GM06990 (cell line): ENCODE data around the gene VTI1A.

ENCODE experiments used
- DNase-seq: peaks from one replicate; pipeline ENCODE4 v3.0.0-alpha.2; 2011; ENCODE audit not compliant: insufficient read length; ENCODE audit errors: extremely low read depth
- H3K27me3 ChIP-seq: replicated peaks from 2 replicates; pipeline ENCODE4 v1.6.0; 2011; ENCODE audit warnings: low read length; ENCODE audit not compliant: control insufficient read depth, insufficient read depth
- H3K36me3 ChIP-seq: 2 replicates; pipeline ENCODE4 v1.5.1; 2011; ENCODE audit warnings: low read length; ENCODE audit not compliant: control insufficient read depth, insufficient read depth
- H3K4me3 ChIP-seq: replicated peaks from 2 replicates; pipeline ENCODE4 v1.5.1; 2011; ENCODE audit warnings: low read depth, mild to moderate bottlenecking, control low read depth, low read length
- CTCF ChIP-seq: IDR thresholded peaks from 2 replicates; pipeline ENCODE4 v1.5.1; 2011; ENCODE audit warnings: low read length, control low read depth, mild to moderate bottlenecking, inconsistent platforms; ENCODE audit not compliant: insufficient read depth, poor library complexity, severe bottlenecking

Gene VTI1A

GRCh38 chr10:112554263-112554662 is 107.2 kb downstream of the VTI1A start:
- H3K27me3 ChIP-seq = no peaks in the 10 kb centered on the region
- no peak overlapping the region for H3K4me3 ChIP-seq
- no peak for TF ChIP-seq CTCF
- no peak for DNase-seq
- no peaks in the 10 kb centered on the region for H3K36me3 ChIP-seq

- TF ChIP-seq CTCF = no peak
- DNase-seq = no peak
Observed at GRCh38 chr10:112557197-112557596, 110.2 kb downstream of the VTI1A start.

GRCh38 chr10:112558476-112559142 is 111.6 kb downstream of the VTI1A start:
- Histone ChIP-seq H3K36me3 (no peaks in the 10 kb centered on the region), H3K27me3 (no peaks in the 10 kb centered on the region), H3K4me3 (no peak overlapping the region)
- TF ChIP-seq CTCF = no peak
- no peak for DNase-seq

More at GRCh38 chr10:112557197-112557596, 110.2 kb downstream of the VTI1A start:
- Histone ChIP-seq H3K4me3 (no peak overlapping the region), H3K27me3 (no peaks in the 10 kb centered on the region), H3K36me3 (no peaks in the 10 kb centered on the region)

GRCh38 chr10:112559349-112559748 is 112.3 kb downstream of the VTI1A start:
- Histone ChIP-seq H3K27me3 (no peaks in the 10 kb centered on the region), H3K36me3 (no peaks in the 10 kb centered on the region), H3K4me3 (no peak overlapping the region)
- no peak for DNase-seq
- TF ChIP-seq CTCF = no peak

- no peak for DNase-seq
- TF ChIP-seq CTCF = no peak
- Histone ChIP-seq H3K27me3 (no peaks in the 10 kb centered on the region), H3K36me3 (no peaks in the 10 kb centered on the region), H3K4me3 (no peak overlapping the region)
Observed at GRCh38 chr10:112562122-112562521, 115.1 kb downstream of the VTI1A start.
